Measurements from ENCODE around the gene TNK1.
A peak's percentile ranks its signal among the peaks of the same experiment; 100 is the strongest.

Gene TNK1

GRCh38 chr17:7432296-7432695 lies 51.4 kb downstream of the TNK1 start:
- H3K9me3 Mint-ChIP-seq = no peaks in the 10 kb centered on the region
- H3K36me3 Mint-ChIP-seq (ENCODE audit: low read depth) = peaks cover 2% of the 10 kb centered on the region
- peaks cover 5% of the 10 kb centered on the region for H3K4me1 Mint-ChIP-seq (ENCODE audit: low read depth)
- no peak for DNase-seq (ENCODE audit: low spot score)
- H3K27me3 Mint-ChIP-seq (ENCODE audit: low read depth) = no peaks in the 10 kb centered on the region
- no peak overlapping the region for H3K27ac Mint-ChIP-seq
- H3K4me3 Mint-ChIP-seq = no peak overlapping the region

GRCh38 chr17:7435676-7436555 lies 55.0 kb downstream of the TNK1 start:
- Mint-ChIP-seq H3K36me3 (ENCODE audit: low read depth) (peaks cover 15% of the 10 kb centered on the region), H3K4me3 (peak overlapping the region; percentile 92), H3K27ac (peak overlapping the region; percentile 96), H3K27me3 (ENCODE audit: low read depth) (peaks cover 24% of the 10 kb centered on the region), H3K9me3 (no peaks in the 10 kb centered on the region), H3K4me1 (ENCODE audit: low read depth) (peaks cover 27% of the 10 kb centered on the region)
- DNase-seq (ENCODE audit: low spot score) = peak; percentile 71

- H3K27me3 Mint-ChIP-seq (ENCODE audit: low read depth) = peaks cover 29% of the 10 kb centered on the region
- peaks cover 15% of the 10 kb centered on the region for H3K36me3 Mint-ChIP-seq (ENCODE audit: low read depth)
- peaks cover 27% of the 10 kb centered on the region for H3K4me1 Mint-ChIP-seq (ENCODE audit: low read depth)
- peak overlapping the region; percentile 96 for H3K27ac Mint-ChIP-seq
- H3K4me3 Mint-ChIP-seq = peak overlapping the region; percentile 92
- peak; percentile 86 for DNase-seq (ENCODE audit: low spot score)
- no peaks in the 10 kb centered on the region for H3K9me3 Mint-ChIP-seq
Observed at GRCh38 chr17:7436556-7437368, 55.9 kb downstream of the TNK1 start.

- DNase-seq (ENCODE audit: low spot score) = no peak
- Mint-ChIP-seq H3K4me1 (ENCODE audit: low read depth) (peaks cover 27% of the 10 kb centered on the region), H3K27ac (peak overlapping the region; percentile 74)
Observed at GRCh38 chr17:7437369-7437863, 56.5 kb downstream of the TNK1 start.

GRCh38 chr17:7437950-7438614 lies 57.2 kb downstream of the TNK1 start:
- peak; percentile 37 for DNase-seq (ENCODE audit: low spot score)

More at GRCh38 chr17:7437369-7437863, 56.5 kb downstream of the TNK1 start:
- H3K4me3 Mint-ChIP-seq = peak overlapping the region; percentile 92
- H3K9me3 Mint-ChIP-seq = no peaks in the 10 kb centered on the region
- H3K27me3 Mint-ChIP-seq (ENCODE audit: low read depth) = peaks cover 33% of the 10 kb centered on the region
- peaks cover 15% of the 10 kb centered on the region for H3K36me3 Mint-ChIP-seq (ENCODE audit: low read depth)

GRCh38 chr17:7438656-7439460 lies 58.0 kb downstream of the TNK1 start:
- no peak overlapping the region for H3K27ac Mint-ChIP-seq
- H3K27me3 Mint-ChIP-seq (ENCODE audit: low read depth) = peaks cover 42% of the 10 kb centered on the region
- no peak for DNase-seq (ENCODE audit: low spot score)

More at GRCh38 chr17:7437950-7438614, 57.2 kb downstream of the TNK1 start:
- Mint-ChIP-seq H3K4me3 (peak overlapping the region; percentile 76), H3K27ac (peak overlapping the region; percentile 74), H3K9me3 (no peaks in the 10 kb centered on the region), H3K36me3 (ENCODE audit: low read depth) (peaks cover 15% of the 10 kb centered on the region), H3K27me3 (ENCODE audit: low read depth) (peaks cover 37% of the 10 kb centered on the region), H3K4me1 (ENCODE audit: low read depth) (peaks cover 27% of the 10 kb centered on the region)

More at GRCh38 chr17:7438656-7439460, 58.0 kb downstream of the TNK1 start:
- Mint-ChIP-seq H3K4me1 (ENCODE audit: low read depth) (peaks cover 27% of the 10 kb centered on the region), H3K4me3 (peak overlapping the region; percentile 76), H3K36me3 (ENCODE audit: low read depth) (peaks cover 15% of the 10 kb centered on the region), H3K9me3 (no peaks in the 10 kb centered on the region)

Data from T-helper 2 cell treated with Interferon-gamma antibody and Interleukin-4, amounts not matched to agents 5 μg/mL and 100 μg/mL, for 36 hours (primary cell).